Stimulated activated CD4-positive, alpha-beta T cell treated with anti-CD3 and anti-CD28 coated beads, Interleukin-4, amount 100 ng/mL, for 4 hours (primary cell): ENCODE results near the gene STRN3.

Experiments used
- DNase-seq, 2 experiments: peaks; one replicate each; pipeline ENCODE4 v3.0.0-alpha.2; 2020

Gene STRN3

DNA sequence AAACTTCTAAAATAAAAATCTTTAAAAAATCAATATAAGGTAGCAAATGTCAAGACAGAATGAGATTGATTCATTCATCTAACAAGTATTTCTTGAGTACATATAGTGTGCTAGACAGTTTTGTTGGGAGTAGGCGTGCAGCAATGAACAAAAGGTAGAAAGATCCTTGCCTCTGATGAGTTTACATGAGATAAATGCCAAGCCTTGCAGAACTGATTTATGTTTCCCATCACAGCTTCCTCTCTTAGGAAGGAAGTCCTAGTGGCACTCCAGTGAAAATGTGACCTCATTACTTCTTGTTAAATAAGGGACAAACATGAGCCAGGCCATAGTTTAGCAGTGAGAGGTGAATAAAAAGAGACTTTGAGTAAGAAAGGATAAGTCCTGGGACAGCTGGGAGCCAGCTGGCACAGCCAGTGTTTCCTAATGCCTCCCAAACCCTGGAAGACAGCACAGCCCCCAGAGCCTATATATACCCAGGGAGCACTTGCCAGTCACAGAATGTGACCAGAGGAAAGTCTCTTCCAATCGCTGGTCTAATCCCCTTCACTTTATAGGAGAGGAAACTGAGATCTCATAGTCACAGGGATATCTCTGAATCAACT lies 156.5 kb downstream of the STRN3 start:
- DNase-seq = no peak

GRCh38 chr14:30868736-30869135 lies 157.4 kb downstream of the STRN3 start:
- DNase-seq = no peak

DNA sequence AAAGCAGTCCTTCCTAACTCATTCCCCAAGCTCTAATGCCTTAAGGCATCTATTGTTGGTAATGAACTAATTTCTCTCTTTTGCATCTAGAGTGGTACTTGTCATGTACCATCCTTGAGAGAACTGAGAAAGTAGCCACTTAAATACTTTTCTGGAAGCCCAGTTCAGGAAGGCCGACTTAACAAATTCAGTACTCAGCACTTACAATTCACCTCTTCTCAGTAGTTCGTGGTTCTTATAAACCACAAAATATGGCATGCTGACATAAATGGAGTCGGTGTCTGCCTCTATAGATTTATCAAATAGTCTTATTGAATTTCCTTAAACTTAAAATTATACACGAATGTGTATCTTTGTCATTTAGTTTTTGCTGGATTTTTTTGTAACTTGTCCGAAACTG lies 161.2 kb downstream of the STRN3 start:
- no peak for DNase-seq

- DNase-seq = no peak
Measured at GRCh38 chr14:30861200-30861599, 165.0 kb downstream of the STRN3 start.

DNA sequence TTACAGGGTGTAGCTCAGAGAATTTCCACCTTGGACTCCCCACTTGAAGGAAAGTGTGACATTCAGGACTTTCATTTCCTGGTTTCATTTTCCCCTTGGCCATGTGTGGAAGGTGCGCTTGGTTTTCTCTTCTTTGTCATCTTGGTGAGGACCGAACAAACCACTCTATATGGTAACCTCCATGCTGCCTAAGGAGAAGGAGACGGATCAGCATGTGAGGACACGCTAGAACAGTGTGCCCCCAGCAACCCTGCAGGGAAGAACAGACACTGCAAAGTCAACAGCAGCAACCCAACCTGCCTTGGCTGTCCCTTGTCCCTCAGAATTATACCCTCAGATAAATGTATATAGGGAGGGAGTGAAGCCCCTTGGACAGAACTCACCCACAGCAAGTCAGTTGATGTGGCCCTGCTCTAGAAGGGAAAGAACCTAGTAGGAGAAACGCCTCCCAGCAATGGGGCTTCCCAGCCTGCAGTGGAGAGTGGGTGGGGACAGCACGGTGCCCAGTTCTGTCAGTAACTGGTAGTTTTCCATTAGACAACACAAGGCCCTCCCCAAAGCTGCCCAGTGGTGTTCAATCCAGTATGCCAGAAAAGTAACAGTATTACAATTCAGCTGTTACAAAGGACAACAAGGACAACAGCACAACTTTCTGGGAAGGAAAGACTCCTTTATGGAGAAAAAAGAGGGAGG lies 170.7 kb downstream of the STRN3 start:
- no peak for DNase-seq

GRCh38 chr14:30854492-30854891 lies 171.7 kb downstream of the STRN3 start:
- no peak for DNase-seq

GRCh38 chr14:30853946-30854345 lies 172.2 kb downstream of the STRN3 start:
- DNase-seq = no peak

DNA sequence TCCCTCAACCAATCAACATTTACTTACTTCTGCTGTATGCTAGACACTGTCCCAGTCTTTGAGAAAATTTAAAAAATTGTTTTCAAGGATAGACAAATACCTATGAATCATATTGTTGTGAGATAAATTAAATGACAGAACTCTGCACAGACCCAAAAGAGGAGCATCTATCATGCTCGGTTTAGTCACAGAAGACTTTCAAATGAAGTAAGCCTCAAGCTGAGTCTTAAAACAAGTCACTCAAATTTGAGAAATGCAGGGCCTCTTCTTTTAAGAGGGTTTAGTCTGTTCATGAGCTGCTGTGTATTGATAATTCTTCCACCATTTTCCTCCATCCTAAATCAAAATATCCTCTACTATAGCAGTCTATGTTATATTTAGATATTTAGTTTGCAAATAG lies 176.2 kb downstream of the STRN3 start:
- DNase-seq = no peak

DNA sequence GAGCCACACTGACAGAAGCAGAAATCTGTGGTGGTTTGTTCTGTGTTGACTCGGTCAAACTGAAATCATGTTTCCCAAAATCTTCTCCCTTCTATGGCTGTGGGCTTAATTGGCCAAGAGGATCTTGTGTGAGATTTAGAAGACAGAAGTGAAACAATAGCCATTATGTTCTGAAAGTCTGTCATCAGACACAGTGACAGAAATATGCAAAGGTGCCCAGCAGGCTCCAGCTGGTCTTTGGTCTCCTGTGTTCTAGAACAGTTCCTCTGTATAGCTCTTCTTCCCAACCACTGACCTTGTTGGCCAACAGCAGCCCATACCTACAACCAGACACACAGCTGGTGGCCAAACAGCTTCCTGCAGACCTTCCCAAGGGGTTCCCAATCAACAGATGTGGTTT lies 176.8 kb downstream of the STRN3 start:
- DNase-seq = no peak

GRCh38 chr14:30848449-30849240 lies 177.5 kb downstream of the STRN3 start:
- no peak for DNase-seq
